Measurements from ENCODE around the gene CDX2. TPM values are rescaled to one million over a fixed set of nuclear protein-coding genes. Genes with fewer than 3 reads are reported as not detected.

The CDX2 gene
- total RNA-seq, 1 donor from 2014 or later: not detected

GRCh38 chr13:27970382-27971235, 1.5 kb upstream of the CDX2 start:
- H3K27ac Mint-ChIP-seq (ENCODE audit: unreplicated experiment): no peak overlapping the region
- H3K4me3 Mint-ChIP-seq (ENCODE audit: unreplicated experiment): no peak overlapping the region
- H3K36me3 Mint-ChIP-seq (ENCODE audit: low read depth): no peaks in the 10 kb centered on the region
- H3K4me1 Mint-ChIP-seq (ENCODE audit: low read depth): peaks cover 14% of the 10 kb centered on the region
- no peak for DNase-seq (ENCODE audit: low spot score)
- TF ChIP-seq CTCF (IDR thresholded peaks at IDR 0.05): no peak
- peaks cover 84% of the 10 kb centered on the region for H3K27me3 Mint-ChIP-seq (ENCODE audit: low read depth)
- no peaks in the 10 kb centered on the region for H3K9me3 Mint-ChIP-seq (ENCODE audit: low read depth)

GRCh38 chr13:27969866-27970229, 733 bp upstream of the CDX2 start:
- Mint-ChIP-seq H3K27ac (ENCODE audit: unreplicated experiment) (no peak overlapping the region), H3K9me3 (ENCODE audit: low read depth) (no peaks in the 10 kb centered on the region), H3K4me1 (ENCODE audit: low read depth) (peaks cover 14% of the 10 kb centered on the region), H3K4me3 (ENCODE audit: unreplicated experiment) (no peak overlapping the region), H3K36me3 (ENCODE audit: low read depth) (no peaks in the 10 kb centered on the region), H3K27me3 (ENCODE audit: low read depth) (peaks cover 84% of the 10 kb centered on the region)
- DNase-seq (ENCODE audit: low spot score): no peak
- no peak for TF ChIP-seq CTCF (IDR thresholded peaks at IDR 0.05)

GRCh38 chr13:27968316-27969081, 616 bp downstream of the CDX2 start:
- H3K4me1 Mint-ChIP-seq (ENCODE audit: low read depth): peaks cover 14% of the 10 kb centered on the region
- H3K36me3 Mint-ChIP-seq (ENCODE audit: low read depth): no peaks in the 10 kb centered on the region
- no peak overlapping the region for H3K4me3 Mint-ChIP-seq (ENCODE audit: unreplicated experiment)
- no peak for TF ChIP-seq CTCF (IDR thresholded peaks at IDR 0.05)
- H3K9me3 Mint-ChIP-seq (ENCODE audit: low read depth): no peaks in the 10 kb centered on the region
- H3K27me3 Mint-ChIP-seq (ENCODE audit: low read depth): peaks cover 81% of the 10 kb centered on the region
- peak; percentile 86 for DNase-seq (ENCODE audit: low spot score)
- H3K27ac Mint-ChIP-seq (ENCODE audit: unreplicated experiment): no peak overlapping the region

GRCh38 chr13:27967736-27968315, 1.3 kb downstream of the CDX2 start:
- Mint-ChIP-seq H3K36me3 (ENCODE audit: low read depth) (no peaks in the 10 kb centered on the region), H3K4me1 (ENCODE audit: low read depth) (peaks cover 14% of the 10 kb centered on the region), H3K9me3 (ENCODE audit: low read depth) (no peaks in the 10 kb centered on the region), H3K4me3 (ENCODE audit: unreplicated experiment) (peak overlapping the region; percentile 19), H3K27me3 (ENCODE audit: low read depth) (peaks cover 81% of the 10 kb centered on the region), H3K27ac (ENCODE audit: unreplicated experiment) (no peak overlapping the region)
- no peak for TF ChIP-seq CTCF (IDR thresholded peaks at IDR 0.05)
- no peak for DNase-seq (ENCODE audit: low spot score)

GRCh38 chr13:27967203-27967735, 1.8 kb downstream of the CDX2 start:
- Mint-ChIP-seq H3K4me3 (ENCODE audit: unreplicated experiment) (no peak overlapping the region), H3K27ac (ENCODE audit: unreplicated experiment) (no peak overlapping the region), H3K4me1 (ENCODE audit: low read depth) (peaks cover 14% of the 10 kb centered on the region), H3K9me3 (ENCODE audit: low read depth) (no peaks in the 10 kb centered on the region), H3K27me3 (ENCODE audit: low read depth) (peaks cover 80% of the 10 kb centered on the region), H3K36me3 (ENCODE audit: low read depth) (no peaks in the 10 kb centered on the region)
- no peak for TF ChIP-seq CTCF (IDR thresholded peaks at IDR 0.05)
- DNase-seq (ENCODE audit: low spot score): no peak

Measured in chondrocyte (in vitro differentiated cells).